Measurements from ENCODE around the gene FKBP15. TPM values are rescaled to one million over a fixed set of nuclear protein-coding genes. Genes with fewer than 3 reads are reported as not detected.

FKBP15 gene
- total RNA-seq, 4 donors from 2014 or later: 25.7 to 43.8 (median 29.2) TPM

DNA sequence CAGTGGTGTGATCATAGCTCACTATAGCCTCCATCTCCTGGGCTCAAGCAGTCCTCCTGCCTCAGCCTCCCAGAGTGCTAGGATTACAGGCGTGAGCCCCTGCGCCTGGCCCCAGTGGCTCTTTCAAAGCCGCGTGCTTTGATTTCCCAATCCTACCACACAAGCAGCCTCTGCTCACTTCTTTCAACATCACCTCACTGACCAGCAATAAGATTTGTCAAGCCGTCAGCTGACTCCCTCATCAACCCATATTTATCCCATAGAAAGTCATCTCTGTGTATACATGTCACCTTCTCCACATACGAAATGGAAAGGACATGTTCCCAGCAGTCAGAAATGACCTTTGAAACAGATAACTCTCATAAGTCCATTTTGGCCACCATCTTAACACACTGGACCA lies 44.3 kb downstream of the FKBP15 start:
- Histone ChIP-seq H3K36me3 (peaks cover 0 to 94% (median 15%) of the 10 kb centered on the region in 3 donors), H3K9me3 (no peaks in the 10 kb centered on the region), H3K4me3 (no peak overlapping the region), H3K4me1 (no peaks in the 10 kb centered on the region), H3K27ac (no peak overlapping the region), H3K27me3 (no peaks in the 10 kb centered on the region)
- TF ChIP-seq EP300 (IDR thresholded peaks at IDR 0.05): no peak
- no peak for TF ChIP-seq POLR2A (IDR thresholded peaks at IDR 0.05)
- TF ChIP-seq CTCF (IDR thresholded peaks at IDR 0.05): no peak
- WGBS, 2 donors: 95 to 98% methylated on average over 6 of the region's 6 CpGs
- DNase-seq (ENCODE audit: low spot score in 2 of 2): no peak

DNA sequence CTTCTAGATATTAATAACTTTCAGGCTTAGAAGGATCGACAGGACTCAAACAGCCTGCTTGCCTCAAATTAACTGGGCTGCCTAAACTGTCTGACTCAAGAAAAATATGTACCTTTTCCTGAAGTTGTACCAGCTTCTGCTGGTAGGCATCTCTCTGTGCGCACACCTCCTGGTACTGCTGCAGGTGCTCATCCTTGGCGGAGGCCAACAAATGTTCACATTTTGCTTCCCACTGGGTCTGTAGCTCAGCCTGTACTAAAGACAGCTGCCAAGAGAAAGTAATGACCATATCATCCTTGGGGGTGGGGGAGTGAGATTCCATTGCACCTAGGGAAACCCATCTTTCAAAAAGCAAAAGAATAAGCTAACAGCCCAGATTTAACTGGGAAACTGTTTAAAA lies 47.7 kb downstream of the FKBP15 start:
- H3K9me3 ChIP-seq: no peaks in the 10 kb centered on the region
- H3K27ac ChIP-seq: no peak overlapping the region
- DNase-seq (ENCODE audit: low spot score in 2 of 2): no peak
- no peak overlapping the region for H3K4me3 ChIP-seq
- no peaks in the 10 kb centered on the region for H3K4me1 ChIP-seq
- WGBS, 2 donors: 81 to 86% methylated on average over 3 of the region's 3 CpGs
- H3K36me3 ChIP-seq: peaks cover 4 to 95% (median 26%) of the 10 kb centered on the region in 3 donors
- H3K27me3 ChIP-seq: no peaks in the 10 kb centered on the region
- TF ChIP-seq EP300 (IDR thresholded peaks at IDR 0.05): no peak
- TF ChIP-seq POLR2A (IDR thresholded peaks at IDR 0.05): no peak
- TF ChIP-seq CTCF (IDR thresholded peaks at IDR 0.05): no peak

- no peak overlapping the region for H3K4me3 ChIP-seq
- peaks cover 7 to 100% (median 31%) of the 10 kb centered on the region in 3 donors for H3K36me3 ChIP-seq
- H3K27ac ChIP-seq: no peak overlapping the region
- TF ChIP-seq EP300 (IDR thresholded peaks at IDR 0.05): no peak
- no peak for TF ChIP-seq POLR2A (IDR thresholded peaks at IDR 0.05)
- TF ChIP-seq CTCF (IDR thresholded peaks at IDR 0.05): no peak
- WGBS, 2 donors: 100% methylated on average over 5 of the region's 5 CpGs
- H3K4me1 ChIP-seq: peaks cover 0 to 14% (median 0%) of the 10 kb centered on the region in 4 donors
- no peaks in the 10 kb centered on the region for H3K27me3 ChIP-seq
- H3K9me3 ChIP-seq: no peaks in the 10 kb centered on the region
- no peak for DNase-seq (ENCODE audit: low spot score in 2 of 2)
Observed at GRCh38 chr9:113168809-113169208, 52.3 kb downstream of the FKBP15 start.

GRCh38 chr9:113166039-113166438 lies 55.0 kb downstream of the FKBP15 start:
- TF ChIP-seq CTCF (IDR thresholded peaks at IDR 0.05) (no peak), POLR2A (IDR thresholded peaks at IDR 0.05) (no peak), EP300 (IDR thresholded peaks at IDR 0.05) (no peak)
- H3K9me3 ChIP-seq: no peaks in the 10 kb centered on the region
- 95 to 96% methylated on average over 4 of the region's 4 CpGs for WGBS, 2 donors
- H3K4me1 ChIP-seq: peaks cover 0 to 14% (median 0%) of the 10 kb centered on the region in 4 donors
- no peaks in the 10 kb centered on the region for H3K27me3 ChIP-seq
- H3K36me3 ChIP-seq: peaks cover 10 to 100% (median 40%) of the 10 kb centered on the region in 3 donors
- H3K27ac ChIP-seq: no peak overlapping the region
- no peak overlapping the region for H3K4me3 ChIP-seq
- DNase-seq (ENCODE audit: low spot score in 2 of 2): no peak

DNA sequence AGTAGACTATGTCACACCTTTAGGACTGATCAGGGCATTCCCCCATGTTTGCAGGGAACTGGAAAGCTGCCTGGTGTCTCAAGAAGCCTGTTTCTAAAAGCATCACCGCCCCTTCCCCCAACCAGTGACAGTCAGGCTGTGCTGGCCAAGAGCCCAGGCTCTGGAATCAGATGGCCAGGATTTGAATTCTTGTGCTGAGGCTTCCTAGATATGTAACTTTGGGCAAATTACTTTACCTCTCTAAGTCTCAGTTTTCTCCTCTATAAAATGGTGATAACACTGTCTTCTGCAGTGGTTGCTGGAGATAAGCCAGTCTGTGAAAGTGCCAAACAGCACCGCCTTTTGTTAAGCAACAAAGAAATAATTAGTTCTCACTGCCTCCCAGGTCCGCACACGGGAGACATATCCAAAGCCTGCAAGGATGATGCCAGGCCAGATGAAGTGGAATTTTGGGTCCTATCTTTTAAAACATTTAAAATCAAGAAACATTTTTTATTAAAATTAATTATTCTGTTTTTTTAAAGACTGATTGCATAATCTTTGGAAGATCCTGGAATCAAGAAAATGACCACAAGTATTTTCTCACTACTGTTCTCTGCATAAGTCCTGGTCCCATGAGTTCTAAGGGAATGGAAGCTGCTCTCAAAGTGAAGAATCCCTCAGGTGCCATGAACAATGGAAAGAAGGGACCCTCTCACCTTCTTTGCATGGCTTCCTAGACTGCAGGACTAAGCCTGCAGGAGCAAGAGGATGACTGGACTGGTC lies 56.4 kb downstream of the FKBP15 start:
- Histone ChIP-seq H3K36me3 (peaks cover 6 to 100% (median 38%) of the 10 kb centered on the region in 3 donors), H3K9me3 (no peaks in the 10 kb centered on the region), H3K27me3 (no peaks in the 10 kb centered on the region), H3K4me1 (peaks cover 0 to 14% (median 0%) of the 10 kb centered on the region in 4 donors), H3K4me3 (no peak overlapping the region), H3K27ac (no peak overlapping the region)
- no peak for TF ChIP-seq EP300 (IDR thresholded peaks at IDR 0.05)
- no peak for TF ChIP-seq POLR2A (IDR thresholded peaks at IDR 0.05)
- DNase-seq (ENCODE audit: low spot score in 2 of 2): peak in 1 of 2 donors; percentile 30
- WGBS, 2 donors: 69 to 79% methylated on average over 4 of the region's 4 CpGs
